ENCODE results near the gene GAL3ST2.

DNA sequence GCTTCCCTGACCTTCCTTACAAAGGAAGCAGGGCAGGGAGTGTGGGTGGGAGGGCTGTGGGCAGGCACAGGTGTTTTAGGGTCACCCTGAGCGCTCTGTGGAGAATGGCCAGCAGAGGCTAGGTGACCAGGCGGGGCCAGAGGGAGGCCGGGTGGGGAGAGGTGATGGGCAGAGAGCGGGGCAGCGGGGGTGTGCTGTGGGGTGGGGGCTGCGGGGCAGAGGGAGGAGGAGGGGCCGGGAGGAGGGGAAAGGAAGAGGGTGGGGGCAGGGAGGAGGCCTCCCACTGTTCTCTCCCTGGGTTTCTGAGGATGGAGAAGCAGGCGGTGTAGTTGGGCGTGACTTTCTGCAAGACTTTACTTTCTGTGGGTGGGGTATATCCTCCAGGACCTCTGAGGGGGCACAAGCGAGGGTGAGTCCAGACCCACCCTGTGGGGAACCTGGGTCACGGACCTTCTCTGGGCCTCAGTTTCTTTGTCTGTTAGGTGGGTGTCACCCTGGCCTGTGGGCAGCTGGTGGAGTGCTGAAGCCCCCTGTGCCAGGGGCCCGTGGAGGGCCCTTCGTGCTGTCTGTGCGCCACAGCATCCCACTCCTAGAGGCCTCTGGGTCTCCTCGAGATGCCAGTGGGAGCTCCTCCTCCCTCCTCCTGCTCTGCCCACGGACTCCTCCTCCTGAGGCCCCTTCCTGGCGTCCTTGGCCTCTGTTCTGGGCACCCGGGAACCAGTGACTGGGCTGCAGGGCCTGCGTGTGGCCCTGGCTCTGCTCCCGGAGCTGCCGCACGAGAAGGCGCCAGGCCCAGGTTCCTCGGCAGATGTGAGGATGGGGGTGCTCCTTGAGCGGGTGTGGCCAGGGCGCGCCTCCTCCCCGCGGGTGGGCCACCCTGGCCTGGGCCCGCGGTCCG, 26.0 kb downstream of the GAL3ST2 start:
- TF ChIP-seq CTCF (IDR thresholded peaks at IDR 0.05; ENCODE audit: low read depth, low read length, poor library complexity, severe bottlenecking) (no peak), EZH2phosphoT487 (IDR thresholded peaks at IDR 0.05; ENCODE audit: borderline replicate concordance, low read length) (no peak)

Measured in DOHH2 (cell line).